NCI-H2196 (cell line): ENCODE data around the gene TBC1D1.

Experiments
- DNase-seq: peaks from one replicate; lab custom pipeline; 2025; ENCODE audit not compliant: unreplicated experiment; lab: John Stamatoyannopoulos, UW

The TBC1D1 gene

DNA sequence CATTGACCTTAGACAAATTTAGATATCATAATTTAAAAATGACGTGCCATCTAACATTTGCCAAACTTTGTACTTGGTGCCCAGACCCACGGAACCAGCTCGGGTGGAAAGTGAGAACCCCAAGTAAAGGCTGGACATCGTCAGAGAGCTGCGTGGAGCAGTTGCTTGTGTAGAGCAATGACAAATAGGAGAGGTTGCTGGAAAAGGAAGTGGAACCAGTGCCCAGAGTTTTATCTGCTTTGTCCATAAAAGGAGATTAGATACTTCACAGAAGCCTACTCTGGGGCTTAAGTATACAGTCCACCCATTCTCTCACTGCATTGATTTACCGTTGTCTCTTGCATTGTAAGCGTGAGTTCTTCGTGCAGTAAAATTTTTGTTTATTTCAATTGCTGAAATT lies 5.4 kb upstream of the TBC1D1 start:
- DNase-seq: no peak

DNA sequence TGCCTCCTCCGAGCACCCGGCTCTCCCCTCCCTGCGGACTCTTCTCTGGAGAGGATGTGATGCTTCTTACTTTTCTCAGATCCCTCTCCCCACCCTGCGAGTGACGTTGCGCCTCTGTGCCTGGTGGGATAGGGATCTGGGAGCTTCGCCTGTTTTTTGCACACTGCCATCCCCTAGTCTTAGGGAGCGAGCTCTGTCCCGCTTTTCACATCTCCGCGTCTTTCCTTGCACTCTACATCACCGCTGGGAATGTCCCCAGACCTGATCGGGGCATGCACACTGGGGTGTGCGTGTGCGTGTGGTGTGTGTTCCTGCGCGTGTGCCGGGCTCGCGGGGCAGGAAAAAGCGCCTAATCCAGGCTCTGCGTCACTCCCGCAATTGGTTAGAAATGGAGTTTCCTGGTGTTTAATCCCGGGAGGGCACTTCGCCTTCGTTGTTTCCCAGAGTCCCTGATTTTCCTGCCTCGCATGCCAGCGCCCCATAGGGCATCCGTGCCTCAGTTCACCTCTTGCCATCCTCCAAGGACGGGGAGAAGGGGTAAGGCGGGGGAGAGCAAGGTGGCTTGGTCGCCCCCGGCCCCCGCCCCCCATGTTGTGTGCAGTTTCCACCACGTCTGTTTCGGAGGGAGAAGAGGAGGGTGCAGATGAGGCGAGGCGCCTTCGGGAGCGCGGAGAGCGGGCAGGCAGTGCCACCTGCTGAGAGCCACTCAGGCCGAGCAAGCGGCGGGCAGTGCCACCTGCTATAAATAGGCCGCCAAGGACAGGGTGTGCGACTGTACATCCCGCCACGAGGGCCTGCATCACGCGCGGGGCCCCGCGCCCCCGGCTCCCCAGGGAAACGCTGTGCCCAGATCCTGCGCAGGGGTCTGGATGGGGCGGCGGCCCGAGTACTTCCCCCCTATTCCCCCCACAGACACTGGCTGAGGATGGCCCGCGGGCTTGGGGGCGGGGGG lies 759 bp upstream of the TBC1D1 start:
- DNase-seq: peak; percentile 47

DNA sequence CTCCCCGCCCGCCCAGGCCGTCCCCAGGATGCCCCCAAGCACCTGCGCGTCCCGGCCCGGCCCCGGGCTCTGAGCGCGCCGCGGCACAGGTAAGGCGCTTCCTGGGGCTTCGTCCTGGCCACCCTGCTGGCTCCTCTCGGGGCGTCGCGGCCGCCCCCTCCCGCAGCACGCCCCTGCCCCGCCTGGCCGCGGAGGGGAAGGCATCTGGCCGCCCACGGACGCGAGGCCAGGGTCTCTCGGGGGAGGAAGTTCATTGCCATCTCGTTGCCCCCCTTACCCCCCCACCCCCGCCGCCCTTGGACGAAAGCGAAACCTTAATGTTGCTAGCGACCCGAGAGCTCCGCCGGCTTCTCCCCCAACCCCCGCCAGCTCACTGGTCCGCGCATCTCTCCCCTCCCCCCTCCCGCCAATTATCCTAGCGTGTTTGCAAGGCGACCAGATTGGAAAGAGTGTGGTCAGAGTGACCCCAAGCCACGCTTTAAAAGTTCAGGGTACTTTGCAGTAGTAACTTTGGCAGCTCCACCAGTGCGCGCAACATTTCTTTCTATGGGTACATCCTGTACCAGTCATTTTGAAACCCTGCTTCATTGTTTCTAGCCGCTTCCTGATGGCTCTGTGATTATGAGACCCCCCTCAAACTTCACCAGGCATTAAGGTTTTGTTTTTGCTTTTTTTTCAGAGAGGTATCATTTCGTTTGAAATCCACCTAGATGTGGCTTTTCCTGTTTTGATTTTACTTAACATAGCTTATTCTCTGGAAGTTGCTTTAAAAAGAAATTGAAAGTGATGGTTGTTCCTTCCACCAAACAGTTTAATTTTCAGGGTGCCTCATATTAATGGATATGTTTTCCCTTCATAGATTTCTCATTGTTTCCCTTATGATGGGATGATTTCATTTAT lies 626 bp downstream of the TBC1D1 start:
- peak; percentile 24 for DNase-seq

DNA sequence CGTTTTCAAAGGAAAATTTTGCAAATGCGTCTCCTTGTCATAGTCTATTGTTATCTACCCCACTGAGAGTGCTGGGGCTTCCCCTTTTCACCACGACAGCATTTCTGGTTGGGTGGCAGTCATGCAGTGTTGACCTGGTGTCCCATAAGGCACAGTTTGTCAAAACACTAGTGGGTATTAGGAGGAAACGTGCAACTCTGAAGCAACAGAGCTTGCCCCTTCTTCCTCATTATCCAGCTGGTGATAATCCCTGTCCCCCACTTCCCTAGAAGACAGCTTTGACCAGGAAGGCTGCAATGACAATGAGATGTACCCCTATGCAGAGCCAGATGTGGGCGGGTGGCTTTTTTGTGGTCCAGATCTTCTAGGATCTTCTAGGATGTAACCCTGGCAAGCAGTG lies 1.8 kb downstream of the TBC1D1 start:
- DNase-seq: no peak

DNA sequence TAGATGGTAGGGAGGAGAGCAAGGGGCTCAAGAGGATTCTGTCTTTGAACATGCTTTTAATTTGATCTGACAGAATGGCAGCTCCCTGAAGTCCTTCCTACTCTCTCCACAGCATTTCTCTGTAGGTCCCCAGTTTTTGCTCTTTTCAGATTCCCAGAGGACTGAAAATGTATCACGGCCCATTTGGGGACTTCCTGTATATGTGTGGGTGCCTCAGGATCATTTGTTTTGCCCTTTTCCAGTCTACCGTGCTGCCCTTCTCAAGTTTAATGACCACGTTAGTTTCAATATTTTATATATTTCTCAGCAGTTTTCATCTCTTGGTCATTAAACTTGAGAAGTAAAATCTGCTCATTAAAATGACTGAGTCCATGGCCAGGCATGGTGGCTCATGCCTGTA lies 2.3 kb downstream of the TBC1D1 start:
- no peak for DNase-seq

DNA sequence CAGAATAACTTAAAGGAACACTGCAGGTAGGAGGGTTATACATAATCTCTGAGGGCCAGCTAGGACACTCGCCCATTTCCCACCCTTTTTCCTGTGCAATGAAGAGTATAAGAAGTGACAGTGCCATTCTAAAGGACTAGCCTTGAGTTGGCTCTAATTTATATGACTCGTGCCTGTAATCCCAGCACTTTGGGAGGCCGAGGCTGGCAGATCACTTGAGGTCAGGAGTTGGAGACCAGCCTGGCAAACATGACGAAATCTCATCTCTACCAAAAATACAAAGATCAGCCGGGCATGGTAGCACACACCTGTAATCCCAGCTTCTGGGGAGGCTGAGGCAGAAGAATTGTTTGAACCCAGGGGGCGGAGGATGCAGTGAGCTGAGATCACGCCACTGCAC lies 4.4 kb downstream of the TBC1D1 start:
- no peak for DNase-seq

DNA sequence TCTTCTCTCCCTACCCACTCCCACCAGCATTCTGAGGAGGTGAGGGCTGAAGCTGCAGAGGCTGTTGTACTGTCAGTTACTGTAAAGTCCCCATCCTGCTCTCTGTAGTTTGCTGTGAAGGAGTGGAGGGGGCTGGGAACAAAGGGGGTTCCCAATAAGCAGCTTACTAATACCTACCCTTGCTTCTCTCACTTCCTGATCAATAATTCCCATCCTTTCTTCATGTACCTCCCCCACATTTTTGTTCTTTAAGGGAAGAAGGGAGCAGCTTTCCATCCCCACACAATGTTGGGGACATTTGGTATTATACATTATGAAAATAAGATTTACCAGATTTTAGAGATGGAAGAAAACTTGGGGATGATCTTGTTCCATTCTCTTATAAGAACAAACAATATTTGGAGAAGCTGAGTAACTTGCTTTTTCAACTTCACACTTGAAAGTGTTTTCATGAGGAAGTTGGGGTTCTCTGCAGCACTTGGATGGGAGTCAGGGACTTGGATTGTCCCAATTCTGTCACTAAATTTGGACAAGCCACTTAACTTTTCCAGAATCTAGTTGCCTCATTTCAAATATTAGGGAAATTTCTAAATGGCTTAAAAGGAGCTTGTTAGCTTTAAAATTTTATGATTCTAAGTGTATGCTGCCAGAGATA lies 5.4 kb downstream of the TBC1D1 start:
- DNase-seq: no peak

DNA sequence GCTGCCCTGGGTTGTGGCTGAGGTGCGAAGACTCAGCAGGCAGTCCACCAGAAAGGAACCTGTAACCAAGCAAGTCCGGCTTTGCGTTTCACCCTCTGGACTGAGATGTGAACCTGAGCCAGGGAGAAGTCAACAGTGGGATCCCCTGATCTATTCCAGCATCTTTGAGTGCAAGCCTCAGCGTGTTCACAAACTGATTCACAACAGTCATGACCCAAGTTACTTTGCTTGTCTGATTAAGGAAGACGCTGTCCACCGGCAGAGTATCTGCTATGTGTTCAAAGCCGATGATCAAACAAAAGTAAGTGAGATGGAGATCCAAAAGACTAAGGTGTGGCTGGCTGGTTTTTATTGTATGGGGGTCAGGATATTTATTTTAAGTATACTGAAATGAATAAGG lies 11.3 kb downstream of the TBC1D1 start:
- no peak for DNase-seq

DNA sequence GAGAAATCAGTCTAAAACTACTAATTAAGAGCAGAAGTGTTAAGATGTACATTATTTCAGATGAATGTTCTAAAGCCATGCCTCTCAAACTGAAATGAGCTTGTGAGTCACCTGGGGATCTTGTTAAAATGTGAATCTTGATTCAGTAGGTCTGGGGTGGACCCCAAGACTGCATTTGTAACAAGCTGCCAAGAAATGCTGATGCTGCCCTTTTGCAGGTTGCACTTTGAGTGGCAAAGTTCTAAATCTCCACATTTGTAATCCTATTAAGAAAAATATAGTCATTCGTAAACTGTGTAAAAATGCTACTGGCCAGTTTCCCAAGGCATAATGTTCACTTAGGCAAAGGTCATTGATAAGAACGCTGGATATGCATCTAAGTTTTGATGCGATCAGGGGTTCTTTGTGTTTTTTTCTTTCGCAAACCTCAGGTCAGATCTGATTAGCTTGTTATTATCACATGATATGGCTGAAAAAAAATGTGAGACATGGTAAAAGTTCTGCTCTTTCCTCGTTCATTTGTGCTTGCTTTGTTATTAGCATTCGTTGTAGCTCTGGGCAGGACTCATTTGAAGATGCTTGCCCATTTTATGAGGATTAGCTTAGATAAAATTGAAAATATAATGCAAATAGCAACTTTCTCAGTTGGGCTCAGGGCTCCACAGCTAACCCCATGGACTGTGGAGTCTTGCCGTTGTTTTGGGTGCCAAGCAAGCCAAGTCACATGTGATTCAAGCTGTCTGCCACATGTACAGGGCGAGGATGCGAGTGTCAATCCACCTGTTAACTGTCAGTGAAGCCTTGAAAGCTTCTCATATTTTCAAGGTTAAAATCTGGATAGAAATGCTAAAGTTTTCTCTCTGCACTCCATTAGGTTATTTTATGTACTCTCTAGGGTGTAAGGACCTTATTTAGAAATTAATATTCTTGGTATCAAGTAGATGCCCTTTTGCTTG lies 12.1 kb downstream of the TBC1D1 start:
- DNase-seq: no peak

DNA sequence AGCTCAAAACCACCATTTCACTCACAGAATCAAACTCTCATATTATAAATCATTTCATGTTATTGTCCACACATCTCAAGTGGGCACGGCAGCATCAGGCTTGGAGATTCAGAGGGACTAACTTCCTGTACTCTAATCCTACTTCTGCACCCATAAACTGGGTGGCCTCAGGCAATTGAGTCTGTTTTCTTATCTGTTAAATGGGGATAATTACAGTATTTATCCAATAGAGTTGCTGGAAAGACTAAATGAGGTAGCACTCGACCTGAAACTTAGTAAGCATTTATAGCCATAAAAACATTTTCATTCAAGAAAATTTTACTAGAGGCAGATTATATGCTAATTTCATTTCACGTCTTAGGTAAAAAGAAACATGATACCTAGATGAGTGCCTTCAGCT lies 13.0 kb downstream of the TBC1D1 start:
- DNase-seq: no peak

DNA sequence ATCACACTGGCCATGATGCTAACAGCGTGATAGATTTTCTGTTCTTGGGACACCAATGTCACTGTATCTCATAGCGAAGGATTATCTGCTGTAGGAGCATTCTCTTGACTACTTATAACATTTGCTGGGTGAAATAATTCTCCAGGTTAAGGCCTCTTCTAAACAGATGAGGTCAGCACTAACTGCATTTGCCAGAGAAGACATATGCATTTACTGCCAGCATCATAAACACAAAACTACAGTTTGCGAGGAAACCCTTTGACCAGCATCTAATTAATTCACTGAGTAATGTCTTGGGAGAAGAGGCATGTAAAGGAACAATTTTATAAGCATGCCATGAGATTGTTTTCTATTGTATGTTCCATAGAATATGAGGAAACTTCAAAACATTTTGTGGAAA lies 13.9 kb downstream of the TBC1D1 start:
- no peak for DNase-seq

DNA sequence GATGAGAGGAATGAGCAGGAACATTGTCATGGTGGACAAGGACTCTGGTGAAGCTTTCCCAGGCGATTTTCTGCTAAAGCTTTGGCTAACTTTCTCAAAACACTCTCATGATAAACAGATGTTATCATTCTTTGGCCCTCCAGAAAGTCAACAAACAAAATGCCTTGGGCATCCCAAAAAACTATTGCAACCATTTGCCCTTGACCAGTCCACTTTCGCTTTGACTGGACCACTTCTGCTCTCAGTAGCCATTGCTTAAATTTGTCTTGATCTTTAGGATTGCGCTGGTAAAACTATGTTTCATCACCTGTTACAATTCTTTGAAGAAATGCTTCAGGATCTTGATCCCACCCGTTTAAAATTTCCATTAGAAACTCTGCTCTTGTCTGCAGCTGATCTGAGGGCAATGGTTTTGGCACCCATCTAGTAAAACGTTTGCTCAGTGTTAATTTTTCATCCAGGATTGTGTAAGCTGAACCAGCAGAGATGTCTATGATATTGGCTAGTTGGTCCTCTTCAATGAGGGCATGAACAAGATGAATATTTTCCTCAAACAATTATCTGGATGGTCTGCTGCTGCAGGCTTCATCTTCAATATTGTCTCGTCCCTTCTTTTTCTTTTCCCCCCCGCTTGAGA lies 14.8 kb downstream of the TBC1D1 start:
- no peak for DNase-seq

DNA sequence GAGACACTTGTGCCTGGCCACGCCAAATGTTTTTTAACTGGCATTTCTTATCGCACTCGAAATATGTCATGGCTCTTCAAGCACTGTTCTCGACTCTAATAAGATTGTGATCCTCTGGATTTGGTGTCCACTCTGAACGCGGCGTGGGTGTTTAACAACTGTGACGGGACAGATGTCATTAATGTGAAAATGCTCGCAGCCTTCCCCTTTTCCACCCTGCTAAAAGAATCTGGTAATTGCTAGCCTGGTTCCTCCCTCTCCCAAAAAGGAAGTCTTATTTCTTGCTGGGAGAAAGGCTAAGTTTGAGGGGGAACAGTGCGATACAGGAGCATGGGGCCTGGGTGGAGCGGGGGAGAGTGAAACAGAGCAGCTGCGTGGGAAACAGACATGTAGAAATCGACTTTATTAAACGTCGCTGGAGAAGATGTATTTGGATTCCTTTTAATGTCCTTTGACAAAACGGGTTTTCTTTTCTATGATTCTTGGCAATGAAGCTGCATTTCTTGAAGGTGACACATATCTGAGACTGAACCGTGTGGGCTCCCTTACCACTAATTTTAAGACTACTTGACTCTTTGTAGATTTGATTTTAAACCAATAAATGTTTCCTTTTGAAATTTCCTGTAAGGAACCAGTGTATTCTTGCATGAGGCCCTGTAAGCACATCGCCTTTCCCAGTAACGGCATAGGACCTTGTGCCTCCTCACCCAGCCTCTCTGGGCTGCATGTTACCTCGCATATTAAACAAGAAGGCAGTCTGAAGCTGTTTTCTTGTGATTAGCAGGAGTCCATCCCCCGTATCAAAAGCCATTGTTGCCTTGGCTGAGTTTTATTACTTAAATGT lies 17.8 kb downstream of the TBC1D1 start:
- DNase-seq: no peak

DNA sequence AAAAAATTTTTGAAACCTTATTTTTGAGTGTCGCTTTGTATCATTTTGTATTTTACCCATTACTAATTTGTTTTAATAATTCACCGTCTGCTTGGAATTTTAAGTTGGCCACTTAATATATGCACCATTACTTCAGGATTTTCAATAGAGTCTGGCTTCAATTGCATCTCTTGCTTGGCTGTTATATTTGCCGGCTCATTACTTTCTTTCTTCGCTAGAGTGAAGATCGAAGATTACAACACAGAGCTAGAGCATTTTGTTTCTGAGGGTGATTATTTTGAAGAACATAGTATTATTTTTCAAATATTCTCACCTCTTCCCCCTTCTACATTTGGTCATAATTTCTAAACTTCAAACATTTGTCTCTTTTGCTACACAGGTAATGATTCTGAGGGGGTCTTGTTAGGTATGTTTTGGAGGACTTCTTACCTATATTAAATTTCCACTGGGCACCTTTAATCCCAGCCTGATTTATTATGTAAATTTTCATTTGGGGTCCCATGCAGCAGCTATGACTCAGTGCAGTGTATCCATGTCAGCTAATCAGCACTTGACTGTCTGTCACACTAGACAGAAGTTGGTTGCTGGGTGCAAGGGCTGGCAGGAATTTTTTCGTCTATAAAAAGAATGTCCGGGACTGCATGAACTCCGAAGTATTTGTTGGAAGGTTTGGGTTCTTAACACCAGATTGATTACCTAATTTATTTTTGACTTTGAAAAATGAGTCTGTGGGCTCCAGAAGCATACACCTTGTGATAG lies 18.6 kb downstream of the TBC1D1 start:
- DNase-seq: no peak

DNA sequence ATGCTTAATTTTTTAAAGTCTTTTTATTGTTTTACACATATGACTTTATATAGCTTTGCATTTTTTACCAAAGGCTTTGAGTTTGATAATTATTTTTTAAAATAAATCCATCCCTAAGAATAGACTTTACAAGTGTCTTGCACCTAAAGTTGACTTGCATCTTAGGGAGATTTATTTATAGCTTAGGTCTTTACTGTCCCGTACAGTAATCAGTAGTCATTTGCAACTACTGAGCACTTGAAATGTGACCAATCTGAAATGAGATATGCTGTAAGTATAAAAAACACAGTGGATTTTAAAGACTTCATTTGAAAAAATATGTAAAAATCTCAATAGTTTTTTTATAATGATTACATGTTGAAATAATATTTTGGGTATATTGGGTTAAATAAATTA lies 19.2 kb downstream of the TBC1D1 start:
- no peak for DNase-seq

DNA sequence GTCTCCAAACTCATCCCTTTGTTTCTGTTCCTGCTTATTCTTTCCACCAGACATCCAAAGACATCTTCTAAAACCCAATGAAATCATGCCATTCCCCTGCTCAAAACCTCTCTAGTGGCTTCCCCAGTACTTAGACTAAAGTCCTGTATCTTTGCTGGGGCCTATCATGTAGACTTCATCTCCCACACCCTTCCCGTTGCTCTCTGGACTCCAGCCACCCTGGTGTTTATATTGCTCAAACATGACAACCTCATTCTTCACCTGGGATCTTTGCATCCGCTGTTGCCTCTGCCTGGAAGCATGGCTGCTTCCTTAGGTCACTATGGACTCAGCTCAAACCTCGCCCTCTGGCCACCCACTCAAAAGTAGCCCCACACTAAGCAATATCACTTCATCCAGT lies 23.7 kb downstream of the TBC1D1 start:
- DNase-seq: no peak

DNA sequence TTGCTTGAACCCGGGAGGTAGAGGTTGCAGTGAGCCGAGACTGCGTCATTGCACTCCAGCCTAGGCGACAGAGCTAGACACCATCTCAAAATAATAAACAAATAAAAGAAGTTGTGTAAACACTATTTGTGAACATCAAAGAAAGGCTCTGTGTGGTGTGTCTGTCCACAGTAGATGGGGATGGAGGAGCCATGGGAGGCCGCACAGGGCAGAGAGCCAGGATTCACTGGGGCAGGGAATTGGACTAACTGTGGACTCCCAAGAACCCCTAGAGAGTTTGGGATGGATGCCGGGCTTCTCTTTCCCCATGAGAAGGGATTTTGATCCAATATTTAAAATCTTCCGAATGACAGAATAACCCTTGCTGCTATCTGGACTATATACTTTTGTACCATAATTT lies 26.5 kb downstream of the TBC1D1 start:
- no peak for DNase-seq

DNA sequence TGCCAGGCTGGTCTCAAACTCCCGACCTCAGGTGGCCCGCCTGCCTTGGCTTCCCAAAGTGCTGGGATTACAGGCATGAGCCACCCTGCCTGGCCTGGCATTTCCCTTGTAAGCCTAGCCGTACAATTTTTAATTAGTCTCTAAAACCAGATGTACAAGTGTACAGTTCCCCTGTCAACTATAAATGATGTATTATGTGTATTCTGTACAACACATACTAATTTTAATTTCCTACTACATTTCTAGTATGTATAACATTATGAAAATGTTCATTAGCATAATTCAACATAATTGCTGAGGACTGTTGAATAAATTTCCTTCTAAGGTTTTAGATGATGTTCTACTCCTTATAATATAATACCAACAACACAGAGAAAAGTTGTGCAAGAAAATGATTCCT lies 27.8 kb downstream of the TBC1D1 start:
- DNase-seq: no peak
